ENCODE results near the gene GAS6. TPM values are rescaled to one million over a fixed set of nuclear protein-coding genes. Genes with fewer than 3 reads are reported as not detected.
"Not testable (repeated sequence)": the region's sequence is repeated elsewhere in the genome, so short reads cannot be mapped to it uniquely, and the experiment has no call there.

The GAS6 gene
- total RNA-seq, 4 donors from 2014 or later, result 132 to 392 (median 217) TPM

DNA sequence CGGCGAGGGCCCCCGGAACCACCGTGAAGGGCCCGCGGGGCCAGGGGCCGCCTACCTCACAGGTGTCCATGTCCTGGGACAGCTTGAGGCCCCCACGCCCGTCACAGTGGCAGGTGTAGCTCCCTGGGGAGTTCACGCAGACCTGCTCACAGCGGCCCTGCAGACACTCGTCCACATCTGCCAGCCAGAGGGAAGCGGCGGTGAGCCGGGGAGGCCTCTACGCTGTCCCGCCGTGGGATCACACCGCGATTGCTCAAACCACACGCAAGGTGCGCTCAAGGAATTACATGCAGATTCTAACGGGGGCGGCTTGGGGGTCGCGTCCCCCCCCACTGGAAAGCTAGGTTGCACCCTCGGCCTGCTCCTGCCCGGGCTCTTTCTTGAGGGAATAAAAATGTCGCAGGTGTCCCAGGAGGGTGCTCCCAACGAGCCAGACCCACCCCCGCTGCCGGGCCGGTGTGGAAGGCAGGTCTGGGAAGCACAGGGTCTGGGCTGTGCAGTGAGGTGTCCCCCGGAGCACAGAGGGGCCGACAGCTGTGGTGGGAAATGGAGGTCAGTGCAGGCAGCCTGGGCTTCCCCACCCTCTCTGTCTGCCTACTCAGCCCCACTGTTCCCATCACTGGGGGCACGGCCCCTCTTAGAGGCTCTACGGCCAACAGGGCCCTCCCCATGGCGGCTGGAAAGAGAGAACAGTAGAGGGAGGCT lies 29.2 kb downstream of the GAS6 start:
- no peaks in the 10 kb centered on the region for H3K27me3 ChIP-seq
- H3K4me3 ChIP-seq, result no peak overlapping the region
- peak overlapping the region in 3 of 4 donors; percentile 66 to 91 (median 70) for H3K27ac ChIP-seq
- ATAC-seq, result no peak
- H3K9me3 ChIP-seq, result no peaks in the 10 kb centered on the region
- H3K4me1 ChIP-seq, result peaks cover 12 to 39% (median 30%) of the 10 kb centered on the region in 3 donors
- 75% methylated on average over 2 of the region's 38 CpGs; no CpG with 5 or more reads in 1 of the 2 donors for WGBS, 2 donors (ENCODE audit: low coverage in 1 of 2)
- H3K36me3 ChIP-seq, result peaks cover 0 to 51% of the 10 kb centered on the region in 2 donors
- TF ChIP-seq POLR2AphosphoS5 (IDR thresholded peaks at IDR 0.05), result no peak
- no peak for TF ChIP-seq POLR2A (IDR thresholded peaks at IDR 0.05)
- TF ChIP-seq, protein P1, sequence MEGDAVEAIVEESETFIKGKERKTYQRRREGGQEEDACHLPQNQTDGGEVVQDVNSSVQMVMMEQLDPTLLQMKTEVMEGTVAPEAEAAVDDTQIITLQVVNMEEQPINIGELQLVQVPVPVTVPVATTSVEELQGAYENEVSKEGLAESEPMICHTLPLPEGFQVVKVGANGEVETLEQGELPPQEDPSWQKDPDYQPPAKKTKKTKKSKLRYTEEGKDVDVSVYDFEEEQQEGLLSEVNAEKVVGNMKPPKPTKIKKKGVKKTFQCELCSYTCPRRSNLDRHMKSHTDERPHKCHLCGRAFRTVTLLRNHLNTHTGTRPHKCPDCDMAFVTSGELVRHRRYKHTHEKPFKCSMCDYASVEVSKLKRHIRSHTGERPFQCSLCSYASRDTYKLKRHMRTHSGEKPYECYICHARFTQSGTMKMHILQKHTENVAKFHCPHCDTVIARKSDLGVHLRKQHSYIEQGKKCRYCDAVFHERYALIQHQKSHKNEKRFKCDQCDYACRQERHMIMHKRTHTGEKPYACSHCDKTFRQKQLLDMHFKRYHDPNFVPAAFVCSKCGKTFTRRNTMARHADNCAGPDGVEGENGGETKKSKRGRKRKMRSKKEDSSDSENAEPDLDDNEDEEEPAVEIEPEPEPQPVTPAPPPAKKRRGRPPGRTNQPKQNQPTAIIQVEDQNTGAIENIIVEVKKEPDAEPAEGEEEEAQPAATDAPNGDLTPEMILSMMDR (IDR thresholded peaks at IDR 0.05), result no peak
- TF ChIP-seq EP300 (IDR thresholded peaks at IDR 0.05), result no peak

DNA sequence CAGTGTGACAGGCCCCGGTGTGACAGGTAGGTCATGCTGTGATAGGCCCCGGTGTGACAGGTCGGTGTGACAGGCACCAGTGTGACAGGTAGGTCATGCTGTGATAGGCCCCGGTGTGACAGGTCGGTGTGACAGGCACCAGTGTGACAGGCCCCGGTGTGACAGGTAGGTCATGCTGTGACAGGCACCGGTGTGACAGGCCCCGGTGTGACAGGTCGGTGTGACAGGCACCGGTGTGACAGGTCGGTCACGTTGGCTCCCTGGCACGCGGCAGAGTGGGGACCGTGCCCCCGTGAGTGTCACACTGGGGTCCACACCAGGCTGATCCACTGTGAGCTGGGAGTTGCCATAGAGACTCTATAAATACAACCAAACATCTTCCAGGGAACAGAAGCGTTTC lies 29.9 kb downstream of the GAS6 start:
- 78% methylated on average over 6 of the region's 17 CpGs; no CpG with 5 or more reads in 1 of the 2 donors for WGBS, 2 donors (ENCODE audit: low coverage in 1 of 2)
- peaks cover 0 to 58% of the 10 kb centered on the region in 2 donors for H3K36me3 ChIP-seq
- H3K4me1 ChIP-seq, result peaks cover 12 to 32% (median 23%) of the 10 kb centered on the region in 3 donors
- H3K4me3 ChIP-seq, H3K27me3 ChIP-seq, ATAC-seq, H3K9me3 ChIP-seq: not testable (repeated sequence)
- H3K27ac ChIP-seq, result peak overlapping the region in 3 of 4 donors; percentile 66 to 91 (median 70)

DNA sequence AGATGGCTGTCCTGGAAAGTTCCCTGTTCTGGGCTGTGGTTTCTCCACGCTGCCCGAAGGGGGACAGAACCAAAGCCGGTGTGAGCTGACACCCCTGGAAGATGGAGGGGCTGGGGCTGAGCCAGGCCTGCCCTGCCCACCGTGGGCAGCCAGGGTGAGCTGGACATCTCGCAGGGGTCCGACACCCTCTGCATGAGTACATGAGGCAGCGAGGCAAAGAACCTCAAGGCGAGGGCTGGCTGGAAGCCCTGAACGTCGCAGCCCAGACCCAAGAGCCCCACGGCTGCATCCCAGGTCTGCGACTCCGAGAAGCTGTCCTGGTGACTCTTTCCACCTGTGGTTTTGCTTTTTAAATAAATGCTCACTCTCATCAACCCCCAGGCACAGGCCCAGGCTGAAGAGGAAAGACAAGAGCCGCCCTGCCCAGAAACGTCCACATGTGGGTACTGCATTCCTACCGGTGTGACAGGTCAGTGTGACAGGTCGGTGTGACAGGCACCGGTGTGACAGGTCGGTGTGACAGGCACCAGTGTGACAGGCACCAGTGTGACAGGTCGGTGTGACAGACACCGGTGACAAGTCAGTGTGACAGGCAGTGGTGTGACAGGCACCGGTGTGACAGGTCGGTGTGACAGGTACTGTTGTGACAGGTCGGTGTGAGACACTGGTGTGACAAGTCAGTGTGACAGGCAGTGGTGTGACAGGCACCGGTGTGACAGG lies 30.6 kb downstream of the GAS6 start:
- H3K36me3 ChIP-seq, result peaks cover 0 to 63% of the 10 kb centered on the region in 2 donors
- H3K27me3 ChIP-seq, result no peaks in the 10 kb centered on the region
- peaks cover 6 to 25% (median 16%) of the 10 kb centered on the region in 3 donors for H3K4me1 ChIP-seq
- TF ChIP-seq, protein P1 (IDR thresholded peaks at IDR 0.05), result no peak
- no peak for TF ChIP-seq POLR2AphosphoS5 (IDR thresholded peaks at IDR 0.05)
- TF ChIP-seq POLR2A (IDR thresholded peaks at IDR 0.05), result no peak
- WGBS, 2 donors (ENCODE audit: low coverage in 1 of 2), result 74 to 92% methylated on average over 11 to 12 of the region's 25 CpGs
- ATAC-seq, result no peak
- H3K9me3 ChIP-seq, result no peaks in the 10 kb centered on the region
- no peak overlapping the region for H3K4me3 ChIP-seq
- H3K27ac ChIP-seq, result peak overlapping the region in 3 of 4 donors; percentile 66 to 91 (median 70)

DNA sequence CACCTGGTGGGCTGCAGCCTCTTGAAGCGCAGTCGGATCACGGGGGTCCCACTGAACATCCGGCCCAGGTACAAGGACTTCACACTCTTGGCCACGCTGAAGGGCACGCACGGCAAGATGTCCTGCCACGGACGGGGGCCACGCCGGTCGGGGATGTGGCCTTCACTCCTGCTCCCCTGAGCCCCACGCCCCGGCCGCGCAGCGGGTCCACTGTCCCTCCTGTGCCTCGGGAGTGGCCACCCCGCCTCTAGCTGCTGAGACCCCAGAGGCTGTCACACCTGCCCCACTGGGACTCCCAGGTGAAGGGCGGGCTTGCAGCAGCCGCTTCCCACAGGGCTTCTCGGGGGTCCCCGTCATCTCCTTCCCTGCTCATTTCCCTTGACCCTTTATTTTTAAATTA lies 31.2 kb downstream of the GAS6 start:
- peak overlapping the region in 2 of 4 donors; percentile 43 to 91 for H3K27ac ChIP-seq
- no peak for ATAC-seq
- WGBS, 2 donors (ENCODE audit: low coverage in 1 of 2), result 97% methylated on average over 13 of the region's 23 CpGs; no CpG with 5 or more reads in 1 of the 2 donors

DNA sequence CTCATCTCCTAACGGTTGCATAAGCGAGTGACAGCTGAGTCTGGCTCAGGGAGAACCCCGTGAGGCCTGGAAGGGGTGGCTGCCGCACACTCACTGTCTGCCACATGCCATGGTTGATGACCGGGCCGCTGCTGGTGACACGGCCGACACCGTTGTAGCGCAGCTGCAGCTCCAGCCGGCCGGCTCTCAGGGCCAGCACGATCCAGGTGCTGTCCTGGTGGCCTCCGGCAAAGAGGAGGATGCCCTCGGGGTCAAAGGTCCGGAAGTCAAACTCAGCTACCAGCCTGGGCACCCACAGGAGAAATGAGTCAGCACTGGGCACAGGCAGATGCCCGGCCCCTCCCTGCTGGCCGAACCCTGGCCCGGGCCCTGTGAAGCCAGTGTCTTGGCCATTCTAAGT lies 31.7 kb downstream of the GAS6 start:
- H3K4me3 ChIP-seq, result no peak overlapping the region
- H3K27ac ChIP-seq, result peak overlapping the region in 2 of 4 donors; percentile 43 to 91
- TF ChIP-seq POLR2A (IDR thresholded peaks at IDR 0.05) (no peak), EP300 (IDR thresholded peaks at IDR 0.05) (no peak), POLR2AphosphoS5 (IDR thresholded peaks at IDR 0.05) (no peak)
- TF ChIP-seq, protein P1 (IDR thresholded peaks at IDR 0.05), result no peak
- H3K36me3 ChIP-seq, result peaks cover 0 to 74% of the 10 kb centered on the region in 2 donors
- 87% methylated on average over 3 of the region's 19 CpGs; no CpG with 5 or more reads in 1 of the 2 donors for WGBS, 2 donors (ENCODE audit: low coverage in 1 of 2)
- no peak for ATAC-seq
- H3K4me1 ChIP-seq, result peaks cover 0 to 14% (median 5%) of the 10 kb centered on the region in 3 donors
- no peaks in the 10 kb centered on the region for H3K9me3 ChIP-seq
- H3K27me3 ChIP-seq, result no peaks in the 10 kb centered on the region

More for the DNA sequence above, 31.2 kb downstream of the GAS6 start:
- H3K27me3 ChIP-seq, result no peaks in the 10 kb centered on the region
- no peaks in the 10 kb centered on the region for H3K9me3 ChIP-seq
- H3K4me1 ChIP-seq, result peaks cover 3 to 19% (median 10%) of the 10 kb centered on the region in 3 donors
- H3K36me3 ChIP-seq, result peaks cover 0 to 70% of the 10 kb centered on the region in 2 donors
- TF ChIP-seq, protein P1 (IDR thresholded peaks at IDR 0.05), result no peak
- H3K4me3 ChIP-seq, result no peak overlapping the region

All from gastroesophageal sphincter (tissue), 4 donors.